Natural killer cell (primary cell): ENCODE data around the gene JARID2. TPM values are rescaled to one million over a fixed set of nuclear protein-coding genes. Genes with fewer than 3 reads are reported as not detected.

Experiments
- ATAC-seq, 3 donors: fragments of 150-1000 bp in 2 of 3; fragments of 200-7000 bp in 1 of 3; cut with Tn5 transposase; 1 replicate in 1 of 3; 2 replicates in 2 of 3; pipeline ENCODE4 v1.10.0; 2021; ENCODE audit warnings: mild to moderate bottlenecking in 2 of 3, moderate library complexity in 2 of 3
- DNase-seq, 2 donors: peaks; one replicate each; pipeline versions ENCODE4 v3.0.0 to v3.0.0-alpha.2; 2013 to 2021; ENCODE audit warnings: mixed read lengths in 1 of 2
- H3K27ac ChIP-seq: one replicate; pipeline ENCODE4 v1.5.1; 2013; ENCODE audit warnings: mild to moderate bottlenecking, low read length
- H3K27me3 ChIP-seq: one replicate; pipeline ENCODE4 v1.6.1; 2013; ENCODE audit warnings: low read length; ENCODE audit not compliant: control insufficient read depth, insufficient read depth
- H3K36me3 ChIP-seq: one replicate; pipeline ENCODE4 v1.6.1; 2013; ENCODE audit warnings: low read length; ENCODE audit not compliant: control insufficient read depth, insufficient read depth
- H3K4me1 ChIP-seq: one replicate; pipeline ENCODE4 v1.6.1; 2013; ENCODE audit warnings: low read length; ENCODE audit not compliant: control insufficient read depth, insufficient read depth
- H3K4me3 ChIP-seq: one replicate; pipeline ENCODE4 v1.5.1; 2013; ENCODE audit warnings: low read length
- H3K9me3 ChIP-seq: one replicate; pipeline ENCODE4 v1.6.1; 2013; ENCODE audit warnings: low read length; ENCODE audit not compliant: control insufficient read depth, insufficient read depth
- H3K27ac Mint-ChIP-seq, 2 donors: one replicate each; pipeline ENCODE4 v1.8.0; 2022; ENCODE audit warnings: mild to moderate bottlenecking in 2 of 2, mixed read lengths in 2 of 2, moderate library complexity in 1 of 2
- H3K27me3 Mint-ChIP-seq, 2 donors: one replicate each; pipeline ENCODE4 v1.8.0; 2022; ENCODE audit warnings: low read depth in 2 of 2, mixed read lengths in 2 of 2
- H3K36me3 Mint-ChIP-seq: one replicate; pipeline ENCODE4 v1.8.0; 2022; ENCODE audit warnings: mixed read lengths
- H3K4me1 Mint-ChIP-seq, 2 donors: one replicate each; pipeline ENCODE4 v1.8.0; 2022; ENCODE audit warnings: mixed read lengths in 2 of 2
- H3K4me3 Mint-ChIP-seq: one replicate; pipeline ENCODE4 v1.8.0; 2022; ENCODE audit warnings: mild to moderate bottlenecking, moderate library complexity, mixed read lengths
- H3K9me3 Mint-ChIP-seq, 2 donors: one replicate each; pipeline ENCODE4 v1.8.0; 2022; ENCODE audit warnings: mixed read lengths in 2 of 2
- WGBS: methylation state at CpG from one replicate; pipeline ENCODE4 v1.1.7; 2013; ENCODE audit warnings: missing lambda C conversion rate; ENCODE audit not compliant: insufficient coverage; 5-methylcytosine and 5-hydroxymethylcytosine counted together
- intact Hi-C: fragments of 100-400 bp; cut with micrococcal nuclease; formaldehyde crosslinking; loops from one replicate; pipeline ENCODE4 v1.14.2; 2022
- total RNA-seq, 4 donors: library from RNA; stranded (reverse); fragments of 120-200 nt in 1 of 4; gene quantifications; one replicate each; pipeline versions ENCODE4 v1.2.3 to v1.2.4, GENCODE V29; 2013 to 2022
- TF ChIP-seq, protein P1 (sequence below): fragments of 200-600 bp; IDR thresholded peaks from one replicate; pipeline ENCODE4 v1.8.0; 2022; ENCODE audit warnings: antibody characterized with exemption

Gene JARID2
- total RNA-seq, 3 donors from 2014 or later (not counting 1 experiment from before 2014, with no cell fraction given) = 49.9 to 60.9 (median 60.5) TPM

- intact Hi-C loops = no loop called here
- peaks cover 64% of the 10 kb centered on the region for H3K36me3 ChIP-seq
- H3K27ac Mint-ChIP-seq = no peak overlapping the region
- H3K9me3 Mint-ChIP-seq = no peaks in the 10 kb centered on the region
- H3K4me3 Mint-ChIP-seq = no peak overlapping the region
- no peak overlapping the region for H3K27ac ChIP-seq
- H3K27me3 Mint-ChIP-seq = no peaks in the 10 kb centered on the region
- peaks cover 7% of the 10 kb centered on the region for H3K4me1 ChIP-seq
- no peaks in the 10 kb centered on the region for H3K36me3 Mint-ChIP-seq
- H3K9me3 ChIP-seq = no peaks in the 10 kb centered on the region
- peak in 1 of 2 donors; percentile 12 for DNase-seq
- TF ChIP-seq, protein P1, sequence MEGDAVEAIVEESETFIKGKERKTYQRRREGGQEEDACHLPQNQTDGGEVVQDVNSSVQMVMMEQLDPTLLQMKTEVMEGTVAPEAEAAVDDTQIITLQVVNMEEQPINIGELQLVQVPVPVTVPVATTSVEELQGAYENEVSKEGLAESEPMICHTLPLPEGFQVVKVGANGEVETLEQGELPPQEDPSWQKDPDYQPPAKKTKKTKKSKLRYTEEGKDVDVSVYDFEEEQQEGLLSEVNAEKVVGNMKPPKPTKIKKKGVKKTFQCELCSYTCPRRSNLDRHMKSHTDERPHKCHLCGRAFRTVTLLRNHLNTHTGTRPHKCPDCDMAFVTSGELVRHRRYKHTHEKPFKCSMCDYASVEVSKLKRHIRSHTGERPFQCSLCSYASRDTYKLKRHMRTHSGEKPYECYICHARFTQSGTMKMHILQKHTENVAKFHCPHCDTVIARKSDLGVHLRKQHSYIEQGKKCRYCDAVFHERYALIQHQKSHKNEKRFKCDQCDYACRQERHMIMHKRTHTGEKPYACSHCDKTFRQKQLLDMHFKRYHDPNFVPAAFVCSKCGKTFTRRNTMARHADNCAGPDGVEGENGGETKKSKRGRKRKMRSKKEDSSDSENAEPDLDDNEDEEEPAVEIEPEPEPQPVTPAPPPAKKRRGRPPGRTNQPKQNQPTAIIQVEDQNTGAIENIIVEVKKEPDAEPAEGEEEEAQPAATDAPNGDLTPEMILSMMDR = no peak
- H3K27me3 ChIP-seq = no peaks in the 10 kb centered on the region
- WGBS = 94% methylated on average over 9 of the region's 12 CpGs
- peaks cover 29 to 38% of the 10 kb centered on the region in 2 donors for H3K4me1 Mint-ChIP-seq
- no peak for ATAC-seq
- H3K4me3 ChIP-seq = no peak overlapping the region
Observed at GRCh38 chr6:15498640-15499039, 252.8 kb downstream of the JARID2 start.

- peaks cover 7% of the 10 kb centered on the region for H3K4me1 ChIP-seq
- Mint-ChIP-seq H3K27me3 (no peaks in the 10 kb centered on the region), H3K4me1 (peaks cover 34 to 43% of the 10 kb centered on the region in 2 donors), H3K27ac (no peak overlapping the region), H3K36me3 (no peaks in the 10 kb centered on the region), H3K9me3 (no peaks in the 10 kb centered on the region), H3K4me3 (no peak overlapping the region)
- ATAC-seq (no peak), DNase-seq (peak in 1 of 2 donors; percentile 6)
- H3K27ac ChIP-seq = no peak overlapping the region
- TF ChIP-seq, protein P1 = no peak
- no peaks in the 10 kb centered on the region for H3K27me3 ChIP-seq
- intact Hi-C loops = no loop called here
- no peak overlapping the region for H3K4me3 ChIP-seq
- peaks cover 69% of the 10 kb centered on the region for H3K36me3 ChIP-seq
- WGBS = 98% methylated on average over 12 of the region's 12 CpGs
- H3K9me3 ChIP-seq = no peaks in the 10 kb centered on the region
Observed at GRCh38 chr6:15499125-15499524, 253.3 kb downstream of the JARID2 start.

DNA sequence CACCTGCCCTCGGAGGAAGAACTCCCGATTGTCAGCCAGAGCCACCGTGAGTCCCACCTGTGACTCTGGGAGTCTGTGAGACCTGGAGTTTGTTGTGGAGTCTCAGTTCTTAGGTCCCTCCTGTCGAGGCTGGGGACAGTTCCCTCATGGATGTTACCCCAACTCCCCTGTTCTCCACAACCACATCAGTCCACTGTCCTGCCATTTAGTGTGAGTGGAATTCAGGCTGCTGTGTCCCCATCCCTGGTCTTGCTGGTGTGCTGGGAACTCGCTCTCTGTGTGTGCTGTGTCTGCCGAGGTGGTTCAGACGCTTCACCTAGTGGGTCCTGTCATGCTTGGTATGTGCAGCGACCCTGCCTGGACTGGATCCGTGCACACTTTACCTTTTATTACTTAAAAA lies 253.7 kb downstream of the JARID2 start:
- no peaks in the 10 kb centered on the region for H3K9me3 Mint-ChIP-seq
- peaks cover 39 to 48% of the 10 kb centered on the region in 2 donors for H3K4me1 Mint-ChIP-seq
- no peak for ATAC-seq
- no peaks in the 10 kb centered on the region for H3K27me3 Mint-ChIP-seq
- Histone ChIP-seq H3K36me3 (peaks cover 73% of the 10 kb centered on the region), H3K4me3 (no peak overlapping the region), H3K27ac (no peak overlapping the region), H3K4me1 (peaks cover 12% of the 10 kb centered on the region), H3K27me3 (no peaks in the 10 kb centered on the region), H3K9me3 (no peaks in the 10 kb centered on the region)
- intact Hi-C loops = no loop called here
- H3K27ac Mint-ChIP-seq = no peak overlapping the region
- 95% methylated on average over 9 of the region's 9 CpGs for WGBS
- no peak for DNase-seq
- no peaks in the 10 kb centered on the region for H3K36me3 Mint-ChIP-seq
- no peak overlapping the region for H3K4me3 Mint-ChIP-seq
- TF ChIP-seq, protein P1 = no peak

- Histone ChIP-seq H3K4me1 (peaks cover 18% of the 10 kb centered on the region), H3K9me3 (no peaks in the 10 kb centered on the region), H3K27ac (no peak overlapping the region), H3K4me3 (no peak overlapping the region), H3K27me3 (no peaks in the 10 kb centered on the region), H3K36me3 (peaks cover 79% of the 10 kb centered on the region)
- DNase-seq (no peak), ATAC-seq (no peak)
- intact Hi-C loops = no loop called here
- TF ChIP-seq, protein P1 = no peak
- no peak overlapping the region for H3K4me3 Mint-ChIP-seq
- peak overlapping the region in 1 of 2 donors; percentile 22 for H3K27ac Mint-ChIP-seq
- H3K4me1 Mint-ChIP-seq = peaks cover 40 to 49% of the 10 kb centered on the region in 2 donors
- no peaks in the 10 kb centered on the region for H3K36me3 Mint-ChIP-seq
- no peaks in the 10 kb centered on the region for H3K9me3 Mint-ChIP-seq
- no peaks in the 10 kb centered on the region for H3K27me3 Mint-ChIP-seq
- 89% methylated on average over 16 of the region's 16 CpGs for WGBS
Observed at GRCh38 chr6:15500078-15500740, 254.3 kb downstream of the JARID2 start.
